HG03135 (cell line): Measurements from ENCODE around the gene RTL10.

Source experiments
- ATAC-seq: cut with Tn5 transposase; IDR thresholded peaks from one replicate; pipeline ENCODE4 v1.9.1; 2021; ENCODE audit warnings: mild to moderate bottlenecking, moderate library complexity; ENCODE audit not compliant: unreplicated experiment

RTL10 gene

GRCh38 chr22:19826619-19826950 is 28.1 kb downstream of the RTL10 start:
- no peak for ATAC-seq

- no peak for ATAC-seq
Observed at GRCh38 chr22:19825904-19826618, 28.6 kb downstream of the RTL10 start.

- ATAC-seq = no peak
Observed at GRCh38 chr22:19824926-19825339, 29.7 kb downstream of the RTL10 start.

GRCh38 chr22:19824212-19824925 is 30.3 kb downstream of the RTL10 start:
- no peak for ATAC-seq

- ATAC-seq = no peak
Observed at GRCh38 chr22:19823902-19824211, 30.8 kb downstream of the RTL10 start.

GRCh38 chr22:19823191-19823901 is 31.3 kb downstream of the RTL10 start:
- ATAC-seq = no peak

GRCh38 chr22:19822301-19823117 is 32.2 kb downstream of the RTL10 start:
- no peak for ATAC-seq

- ATAC-seq = no peak
Observed at GRCh38 chr22:19821523-19822300, 33.0 kb downstream of the RTL10 start.

- no peak for ATAC-seq
Observed at GRCh38 chr22:19820880-19821522, 33.7 kb downstream of the RTL10 start.

GRCh38 chr22:19819911-19820879 is 34.5 kb downstream of the RTL10 start:
- no peak for ATAC-seq

GRCh38 chr22:19819208-19819910 is 35.3 kb downstream of the RTL10 start:
- no peak for ATAC-seq

- ATAC-seq = no peak
Observed at GRCh38 chr22:19818324-19819207, 36.1 kb downstream of the RTL10 start.

GRCh38 chr22:19816372-19817119 is 38.1 kb downstream of the RTL10 start:
- no peak for ATAC-seq

GRCh38 chr22:19815823-19816290 is 38.8 kb downstream of the RTL10 start:
- ATAC-seq = no peak

- no peak for ATAC-seq
Observed at GRCh38 chr22:19815093-19815822, 39.4 kb downstream of the RTL10 start.

- ATAC-seq = no peak
Observed at GRCh38 chr22:19814428-19814827, 40.2 kb downstream of the RTL10 start.
